HG03175 (cell line): ENCODE results near the gene TNFRSF1B.

Source experiments
- ATAC-seq: cut with Tn5 transposase; IDR thresholded peaks from one replicate; pipeline ENCODE4 v1.9.1; 2021; ENCODE audit warnings: mild to moderate bottlenecking, moderate library complexity; ENCODE audit not compliant: unreplicated experiment

TNFRSF1B gene

DNA sequence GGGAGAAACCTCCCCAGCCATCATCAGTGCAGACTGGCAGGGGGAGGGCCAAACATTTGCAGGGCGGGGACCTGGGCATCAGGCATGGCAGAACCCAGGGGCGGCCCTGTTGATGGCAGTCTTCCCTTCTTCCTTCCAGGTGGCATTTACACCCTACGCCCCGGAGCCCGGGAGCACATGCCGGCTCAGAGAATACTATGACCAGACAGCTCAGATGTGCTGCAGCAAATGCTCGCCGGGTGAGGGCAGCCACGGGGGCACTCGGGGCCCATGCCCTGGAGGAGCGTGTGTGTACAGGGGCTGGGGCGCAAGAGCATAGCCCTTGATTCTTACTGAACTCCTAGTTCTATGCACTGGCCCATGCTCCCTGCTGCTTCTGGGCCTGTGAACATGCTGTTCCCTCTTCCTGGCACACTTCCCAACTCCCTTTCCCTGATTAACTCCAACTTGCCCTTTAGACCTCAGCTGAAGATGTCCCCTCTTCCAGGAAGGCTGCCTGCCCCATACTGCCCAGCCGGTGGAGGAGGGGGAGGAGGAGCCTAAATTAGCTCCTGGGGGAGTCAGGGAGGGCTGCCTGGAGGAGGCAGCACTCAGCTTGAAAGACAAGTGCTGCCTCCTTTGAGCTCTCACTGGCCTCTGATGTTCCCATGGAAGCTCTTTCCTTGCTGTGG is 22.0 kb downstream of the TNFRSF1B start:
- no peak for ATAC-seq

DNA sequence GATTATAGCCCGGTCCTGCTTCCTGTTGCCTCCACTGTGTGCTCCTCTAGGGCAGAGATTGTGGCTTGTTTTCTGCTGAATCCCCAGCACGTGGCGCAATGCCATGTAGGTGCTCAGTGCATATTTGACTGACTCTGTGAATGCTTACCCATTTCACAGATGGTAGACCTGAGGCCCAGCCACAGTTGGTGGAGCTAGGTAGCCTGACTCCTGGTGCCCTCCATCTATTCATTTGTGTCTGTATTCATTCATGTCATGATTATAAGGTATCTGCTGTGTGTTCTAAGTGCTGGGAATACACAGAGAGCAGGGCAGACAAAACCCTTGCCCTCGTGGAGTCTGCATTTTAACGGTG is 22.5 kb downstream of the TNFRSF1B start:
- ATAC-seq, result no peak

DNA sequence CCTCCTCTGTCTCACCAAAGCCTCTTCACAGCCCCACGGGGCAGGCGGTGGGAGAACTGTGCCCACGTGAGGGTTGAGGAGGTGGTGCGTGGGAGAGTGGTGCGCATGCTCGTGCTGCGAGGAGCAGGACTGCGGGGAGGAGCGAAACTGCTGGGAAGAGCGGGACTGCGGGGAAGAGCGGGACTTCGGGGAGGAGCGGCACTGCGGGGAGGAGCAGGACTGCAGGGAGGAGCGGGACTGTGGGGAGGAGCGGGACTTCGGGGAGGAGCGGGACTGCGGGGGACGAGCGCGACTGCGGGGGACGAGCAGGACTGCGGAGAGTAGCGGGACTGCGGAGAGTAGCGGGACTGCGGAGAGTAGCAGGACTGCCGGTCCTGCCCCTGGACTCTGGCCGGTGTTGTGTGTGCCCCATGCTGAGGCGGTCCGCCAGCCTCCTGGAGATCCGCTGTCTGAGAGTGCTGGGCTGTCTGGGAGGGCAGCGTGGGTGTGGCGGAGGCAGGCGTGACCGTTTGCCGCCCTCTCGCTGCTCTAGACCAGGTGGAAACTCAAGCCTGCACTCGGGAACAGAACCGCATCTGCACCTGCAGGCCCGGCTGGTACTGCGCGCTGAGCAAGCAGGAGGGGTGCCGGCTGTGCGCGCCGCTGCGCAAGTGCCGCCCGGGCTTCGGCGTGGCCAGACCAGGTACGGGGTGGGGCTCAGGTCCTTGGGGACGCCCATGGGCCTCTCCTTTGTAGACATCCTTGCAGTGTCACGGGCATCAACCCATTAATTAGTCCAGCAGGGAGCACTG is 24.6 kb downstream of the TNFRSF1B start:
- ATAC-seq, result no peak

DNA sequence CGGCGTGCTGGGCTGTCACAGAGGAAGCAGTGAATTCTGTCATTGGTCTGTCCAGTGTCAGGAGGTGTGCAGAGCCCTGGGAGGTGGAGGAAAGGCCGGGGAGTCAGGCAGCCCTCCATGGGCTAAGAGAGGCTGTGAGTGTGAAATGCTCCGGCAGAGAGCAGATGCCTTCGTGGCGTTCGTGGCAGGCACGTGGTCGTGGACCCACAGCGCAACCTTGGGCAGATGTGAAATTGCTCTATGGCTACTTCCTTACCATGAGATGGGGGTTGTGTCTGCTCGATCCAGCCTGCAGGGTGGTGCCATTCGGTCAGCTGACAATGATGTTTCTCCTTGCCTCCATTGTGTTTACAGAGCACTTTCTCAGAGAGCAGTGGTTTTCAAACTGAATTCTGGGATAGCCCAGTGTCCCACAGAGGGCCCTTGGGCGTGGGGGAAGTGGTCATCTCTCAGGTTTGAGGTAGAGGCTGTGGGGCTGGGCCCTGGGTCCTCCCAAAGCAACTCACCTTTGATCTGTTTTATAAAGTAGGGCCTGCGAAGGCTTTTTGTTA is 27.9 kb downstream of the TNFRSF1B start:
- no peak for ATAC-seq

DNA sequence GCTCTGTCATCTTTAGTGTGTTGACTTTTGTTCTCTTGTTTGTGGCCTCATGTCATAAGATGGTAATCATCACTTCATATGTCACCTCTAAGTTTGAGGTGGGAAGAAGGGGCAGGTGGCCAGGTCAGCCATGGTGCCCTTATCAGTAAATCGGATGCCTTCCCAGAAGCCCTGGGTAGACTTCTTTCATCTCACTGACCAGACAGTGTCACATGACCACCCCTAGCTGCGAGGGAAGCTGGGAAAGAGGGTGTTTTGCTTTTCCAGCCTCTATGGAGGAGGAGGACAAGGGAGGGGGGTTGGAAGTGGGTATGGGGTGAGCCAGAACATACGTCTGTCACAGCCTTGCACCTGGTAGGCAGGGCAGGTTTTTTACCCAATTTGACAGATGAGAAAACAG is 28.6 kb downstream of the TNFRSF1B start:
- no peak for ATAC-seq

DNA sequence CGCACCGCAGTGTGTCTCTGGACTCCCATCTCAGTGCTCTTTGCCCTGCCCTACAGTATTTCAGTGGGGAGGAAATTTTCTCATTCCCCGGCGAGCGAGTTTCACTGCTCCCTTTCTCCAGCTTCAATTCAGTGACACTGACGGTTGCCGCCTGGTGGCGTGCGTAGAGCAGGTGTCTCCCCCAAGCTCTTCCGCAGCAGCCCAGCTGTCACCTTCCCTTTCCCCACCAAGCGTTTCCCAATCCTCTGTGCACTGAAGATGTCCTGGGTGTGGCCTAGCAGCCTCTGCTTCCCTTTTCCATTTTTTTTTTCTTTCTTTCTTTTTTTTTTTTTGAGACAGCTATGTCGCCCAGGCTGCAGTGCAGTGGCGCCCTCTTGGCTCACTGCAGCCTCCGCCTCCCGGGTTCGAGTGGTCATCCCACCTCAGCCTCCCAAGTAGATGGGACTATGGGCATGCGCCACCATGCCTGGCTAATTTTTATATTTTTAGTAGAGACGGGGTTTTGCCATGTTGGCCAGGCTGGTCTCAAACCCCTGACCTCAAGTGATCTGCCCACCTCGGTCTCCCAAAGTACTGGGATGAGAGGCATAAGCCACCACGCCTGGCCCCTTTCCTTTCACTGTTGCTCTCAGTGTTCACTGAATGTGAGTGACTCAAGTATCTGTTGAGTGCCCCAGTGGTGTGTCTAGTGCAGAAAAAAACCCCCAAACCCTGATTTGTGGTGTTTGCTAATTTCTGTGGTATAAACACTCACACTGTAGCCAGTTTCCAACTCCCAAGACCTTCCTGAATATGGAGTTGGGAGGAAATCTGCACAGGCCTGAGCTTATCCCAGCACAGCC is 30.1 kb downstream of the TNFRSF1B start:
- no peak for ATAC-seq

DNA sequence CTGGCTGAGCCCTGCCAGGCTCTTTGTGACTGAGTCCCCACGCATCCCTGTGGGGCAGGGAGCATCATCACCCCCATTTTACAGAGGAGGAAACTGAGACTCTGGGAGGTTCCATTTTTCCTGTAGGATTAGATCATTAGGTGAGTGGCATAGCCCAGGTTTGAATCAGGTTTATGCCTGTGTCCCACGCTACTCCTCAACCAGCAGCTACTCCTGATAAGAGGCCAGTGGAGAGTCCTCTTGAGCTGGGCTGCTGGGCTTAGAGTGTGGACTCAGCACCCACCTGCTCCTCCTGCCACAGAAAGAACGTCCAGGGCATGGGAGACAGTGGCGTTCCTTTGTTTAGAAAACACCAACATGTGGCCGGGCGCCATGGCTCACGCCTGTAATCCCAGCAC is 30.7 kb downstream of the TNFRSF1B start:
- no peak for ATAC-seq

GRCh38 chr1:12200208-12200607 is 33.4 kb downstream of the TNFRSF1B start:
- ATAC-seq, result no peak

GRCh38 chr1:12201352-12202189 is 34.8 kb downstream of the TNFRSF1B start:
- peak; percentile 43 for ATAC-seq

GRCh38 chr1:12202190-12202497 is 35.4 kb downstream of the TNFRSF1B start:
- no peak for ATAC-seq

- no peak for ATAC-seq
These were observed 35.8 kb downstream of the TNFRSF1B start for GRCh38 chr1:12202577-12202976.

DNA sequence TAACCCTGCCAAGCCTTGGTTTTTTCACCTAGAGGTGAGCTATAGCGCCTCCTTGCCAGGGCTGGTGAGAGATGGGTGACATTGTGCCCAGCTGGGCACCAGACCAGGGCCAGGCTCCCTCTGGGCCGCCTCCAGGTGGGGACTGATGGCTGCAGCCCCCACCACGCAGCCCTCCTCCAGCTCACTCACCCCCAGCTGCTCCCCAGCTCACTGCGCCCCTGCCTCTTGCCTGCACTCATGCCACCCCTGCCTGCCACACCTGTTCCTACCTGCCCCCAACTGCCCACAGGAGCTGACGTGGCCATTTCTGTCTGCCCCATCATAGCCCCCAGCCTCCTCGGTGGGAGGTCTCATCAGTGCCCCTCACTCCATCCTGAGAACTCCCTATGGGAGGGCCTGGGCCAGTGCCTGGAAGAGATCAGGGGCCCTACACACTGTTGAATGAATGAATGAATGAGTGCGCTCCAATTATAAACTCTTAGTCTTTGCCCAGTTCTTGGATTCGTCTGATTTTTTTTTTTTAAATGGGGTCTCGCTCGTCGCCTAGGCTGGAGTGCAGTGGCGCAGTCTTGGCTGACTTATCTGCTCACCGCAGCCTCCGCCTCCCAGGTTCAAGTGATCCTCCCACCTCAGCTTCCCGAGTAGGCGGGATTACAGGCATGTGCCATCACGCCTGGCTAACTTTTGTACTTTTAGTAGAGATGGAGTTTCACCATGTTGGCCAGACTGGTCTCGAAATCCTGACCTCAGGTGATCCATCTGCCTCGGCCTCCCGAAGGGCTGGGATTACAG is 36.6 kb downstream of the TNFRSF1B start:
- no peak for ATAC-seq

GRCh38 chr1:12204140-12204539 is 37.3 kb downstream of the TNFRSF1B start:
- ATAC-seq, result peak; percentile 39

DNA sequence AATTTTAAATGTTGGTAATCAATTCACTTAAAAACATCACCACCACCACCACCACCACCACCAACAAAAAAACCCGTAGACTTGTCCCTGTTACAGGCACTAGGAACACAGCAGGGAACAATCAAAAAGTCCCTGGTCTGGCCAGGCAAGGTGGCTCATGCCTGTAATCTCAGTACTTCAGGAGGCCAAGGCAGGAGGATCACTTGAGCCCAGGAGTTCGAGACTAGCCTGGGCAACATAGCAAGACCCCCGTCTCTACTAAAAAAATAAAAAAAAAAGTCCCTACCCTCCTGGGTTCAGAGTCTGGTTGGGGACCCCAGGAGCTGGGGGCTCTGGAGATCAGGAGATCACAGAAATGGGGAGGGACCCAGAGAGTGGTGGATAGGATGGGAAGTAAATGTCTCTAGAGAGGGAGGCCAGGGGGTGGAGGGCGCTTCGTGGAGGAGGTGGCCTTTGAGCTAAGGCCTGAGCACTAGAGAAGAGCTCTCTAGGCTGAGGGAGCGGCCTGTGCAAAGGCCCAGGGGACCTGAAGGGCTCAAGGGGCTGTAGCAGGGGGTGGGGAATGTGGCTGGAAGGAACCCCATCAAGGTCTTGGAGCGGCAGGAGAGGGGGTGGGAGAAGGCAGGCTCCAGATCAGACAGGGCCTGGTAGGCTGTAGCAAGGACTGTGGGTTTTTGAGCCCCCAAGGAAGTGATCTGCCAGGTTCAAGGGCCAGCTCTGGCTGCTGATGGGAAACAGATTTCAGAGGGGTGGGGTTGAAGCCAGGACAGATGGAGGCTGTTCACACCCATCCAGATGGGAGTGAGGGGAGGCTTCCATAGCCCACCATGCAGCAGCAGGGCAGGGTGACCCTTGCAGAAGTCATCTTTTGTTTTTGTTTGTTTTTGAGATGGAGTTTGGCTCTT is 38.2 kb downstream of the TNFRSF1B start:
- no peak for ATAC-seq

- ATAC-seq, result no peak
These were observed 39.4 kb downstream of the TNFRSF1B start for GRCh38 chr1:12206238-12206637.

DNA sequence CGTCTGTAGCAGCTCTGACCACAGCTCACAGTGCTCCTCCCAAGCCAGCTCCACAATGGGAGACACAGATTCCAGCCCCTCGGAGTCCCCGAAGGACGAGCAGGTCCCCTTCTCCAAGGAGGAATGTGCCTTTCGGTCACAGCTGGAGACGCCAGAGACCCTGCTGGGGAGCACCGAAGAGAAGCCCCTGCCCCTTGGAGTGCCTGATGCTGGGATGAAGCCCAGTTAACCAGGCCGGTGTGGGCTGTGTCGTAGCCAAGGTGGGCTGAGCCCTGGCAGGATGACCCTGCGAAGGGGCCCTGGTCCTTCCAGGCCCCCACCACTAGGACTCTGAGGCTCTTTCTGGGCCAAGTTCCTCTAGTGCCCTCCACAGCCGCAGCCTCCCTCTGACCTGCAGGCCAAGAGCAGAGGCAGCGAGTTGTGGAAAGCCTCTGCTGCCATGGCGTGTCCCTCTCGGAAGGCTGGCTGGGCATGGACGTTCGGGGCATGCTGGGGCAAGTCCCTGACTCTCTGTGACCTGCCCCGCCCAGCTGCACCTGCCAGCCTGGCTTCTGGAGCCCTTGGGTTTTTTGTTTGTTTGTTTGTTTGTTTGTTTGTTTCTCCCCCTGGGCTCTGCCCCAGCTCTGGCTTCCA is 40.1 kb downstream of the TNFRSF1B start:
- no peak for ATAC-seq

GRCh38 chr1:12208271-12208670 is 41.5 kb downstream of the TNFRSF1B start:
- no peak for ATAC-seq

GRCh38 chr1:12208764-12209494 is 42.1 kb downstream of the TNFRSF1B start:
- ATAC-seq, result no peak
